AG08396 (cell line): ENCODE data around the gene CCDC178.
"Not testable (repeated sequence)": the region's sequence is repeated elsewhere in the genome, so short reads cannot be mapped to it uniquely, and the experiment has no call there.

Experiments used
- DNase-seq: peaks from one replicate; pipeline ENCODE4 v3.0.0; 2012; ENCODE audit warnings: low spot score, mixed read lengths

The CCDC178 gene

DNA sequence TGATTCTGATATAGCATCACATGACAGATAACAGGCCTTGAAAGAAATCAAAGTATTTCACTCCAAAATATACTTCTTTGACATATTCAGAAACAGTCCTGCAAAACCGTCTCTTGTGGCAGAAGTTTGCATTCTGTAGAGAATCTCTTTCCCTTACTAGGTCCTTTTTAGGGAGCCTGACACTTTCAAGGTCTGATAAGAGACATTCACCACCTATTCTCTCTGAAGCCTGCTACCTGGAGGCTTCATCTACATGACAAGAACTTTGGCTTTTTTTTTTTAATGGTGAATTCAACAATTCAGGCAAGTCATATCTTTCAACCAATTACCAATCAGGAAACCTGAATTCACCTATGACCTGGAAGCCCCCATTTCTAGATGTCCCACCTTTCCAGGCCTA lies 83.8 kb downstream of the CCDC178 start:
- DNase-seq: no peak

GRCh38 chr18:33355756-33356155 lies 84.8 kb downstream of the CCDC178 start:
- no peak for DNase-seq

DNA sequence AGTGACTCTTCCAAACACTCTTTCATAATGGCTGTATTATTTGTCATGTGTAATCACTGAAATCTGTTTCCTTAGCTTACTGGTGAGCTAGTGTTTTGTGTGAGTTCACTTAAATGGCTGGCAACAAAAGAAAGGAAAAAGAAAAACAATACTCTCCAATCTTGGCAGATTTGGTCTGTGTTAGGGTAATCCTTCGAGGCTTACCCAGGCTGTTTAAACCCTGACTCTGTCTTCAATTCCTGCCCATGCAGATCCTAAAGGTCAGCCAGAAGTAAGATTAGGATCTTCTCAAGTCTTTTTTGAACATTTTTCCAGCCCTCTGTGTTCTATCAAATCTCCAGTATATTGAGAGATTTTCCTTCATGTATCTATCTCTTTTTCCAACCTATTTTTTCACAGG lies 85.3 kb downstream of the CCDC178 start:
- no peak for DNase-seq

DNA sequence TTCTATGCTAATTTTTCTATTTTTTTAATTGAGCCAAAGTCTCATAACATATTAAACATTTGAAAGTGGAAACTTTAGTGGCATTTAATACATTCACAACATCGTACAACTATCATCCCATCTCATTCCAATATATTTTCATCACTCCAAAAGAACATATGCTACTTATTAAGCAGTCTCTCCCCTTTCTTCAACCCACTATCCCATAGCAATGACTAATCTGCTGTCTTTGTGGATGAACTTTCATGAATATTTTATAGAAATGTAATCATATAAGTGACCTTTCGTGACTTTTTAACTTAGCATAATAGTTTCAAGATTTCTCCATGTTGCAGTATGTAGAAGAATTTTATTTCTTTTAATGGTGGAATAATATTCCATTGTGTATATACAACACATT lies 90.3 kb downstream of the CCDC178 start:
- no peak for DNase-seq

DNA sequence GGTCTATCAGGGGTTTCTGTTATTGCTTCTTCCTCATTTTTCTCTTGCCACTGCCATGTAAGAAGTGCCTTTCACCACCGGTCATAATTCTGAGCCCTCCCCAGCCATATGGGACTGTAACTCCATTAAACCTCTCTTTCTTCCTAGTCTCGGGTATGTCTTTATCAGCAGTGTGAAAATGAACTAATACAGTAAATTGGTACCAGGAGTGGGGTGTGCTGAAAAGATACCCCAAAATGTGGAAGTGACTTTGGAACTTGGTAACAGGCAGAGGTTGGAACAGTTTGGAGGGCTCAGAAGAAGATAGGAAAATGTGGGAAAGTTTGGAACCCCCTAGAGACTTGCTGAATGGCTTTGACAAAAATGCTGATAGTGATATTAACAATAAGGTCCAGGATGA lies 100.8 kb downstream of the CCDC178 start:
- DNase-seq: not testable (repeated sequence)

DNA sequence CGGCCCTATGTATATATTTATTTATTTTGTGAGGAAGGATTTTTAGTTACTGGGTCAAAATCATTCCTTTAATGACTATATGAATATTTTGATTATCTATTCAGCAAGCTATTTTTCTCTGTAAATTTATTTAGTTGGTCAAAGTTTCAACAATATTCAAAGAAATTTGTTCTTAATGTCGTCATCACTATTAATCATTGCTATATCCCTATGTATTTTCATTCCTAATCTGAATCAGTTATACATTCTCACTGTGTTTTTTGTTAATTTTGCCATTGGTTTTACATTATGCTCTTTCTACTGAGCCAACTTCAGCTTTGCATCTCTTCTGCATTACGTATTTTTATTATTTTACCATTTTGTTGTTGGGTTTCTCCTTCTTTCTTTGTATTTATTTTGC lies 105.7 kb downstream of the CCDC178 start:
- no peak for DNase-seq

- DNase-seq: no peak
These were observed 109.8 kb downstream of the CCDC178 start for GRCh38 chr18:33330711-33331110.

GRCh38 chr18:33326975-33327374 lies 113.5 kb downstream of the CCDC178 start:
- DNase-seq: no peak

DNA sequence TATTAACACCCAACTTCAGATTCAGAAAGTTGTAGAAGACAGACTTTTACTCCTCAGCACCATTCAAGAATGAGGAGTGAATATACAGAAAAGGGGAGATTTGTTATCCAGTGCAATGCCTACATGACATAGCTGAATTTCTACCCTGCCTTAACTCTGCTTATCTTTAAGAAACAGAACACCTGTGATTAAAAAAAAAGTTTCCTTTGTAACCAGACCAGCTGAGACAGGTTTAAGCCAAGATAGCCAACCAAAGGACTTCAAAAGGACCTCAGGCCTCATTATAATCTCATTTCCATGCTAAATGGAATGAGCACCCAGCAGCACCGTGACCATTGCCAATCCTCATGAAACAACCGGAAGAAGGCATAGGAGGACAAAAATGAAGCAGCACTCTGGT lies 122.9 kb downstream of the CCDC178 start:
- DNase-seq: no peak

DNA sequence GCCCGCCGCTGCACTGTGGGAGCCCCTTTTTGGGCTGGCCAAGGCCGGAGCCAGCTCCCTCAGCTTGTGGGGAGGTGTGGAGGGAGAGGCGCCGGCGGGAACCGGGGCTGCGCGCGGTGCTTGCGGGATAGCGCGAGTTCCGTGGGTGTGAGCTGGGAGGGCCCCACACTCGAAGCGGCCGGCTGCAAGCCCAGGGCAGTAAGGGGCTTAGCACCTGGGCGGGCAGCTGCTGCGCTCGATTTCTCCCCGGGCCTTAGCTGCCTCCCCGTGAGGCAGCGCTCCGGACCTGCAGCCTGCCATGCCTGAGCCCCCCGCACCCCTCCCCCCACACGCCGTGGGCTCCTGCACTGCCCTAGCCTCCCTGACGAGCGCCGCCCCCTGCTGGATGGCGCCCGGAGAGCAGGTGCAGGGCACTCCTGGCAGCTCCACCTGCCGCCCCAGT lies 124.4 kb downstream of the CCDC178 start:
- DNase-seq: no peak

DNA sequence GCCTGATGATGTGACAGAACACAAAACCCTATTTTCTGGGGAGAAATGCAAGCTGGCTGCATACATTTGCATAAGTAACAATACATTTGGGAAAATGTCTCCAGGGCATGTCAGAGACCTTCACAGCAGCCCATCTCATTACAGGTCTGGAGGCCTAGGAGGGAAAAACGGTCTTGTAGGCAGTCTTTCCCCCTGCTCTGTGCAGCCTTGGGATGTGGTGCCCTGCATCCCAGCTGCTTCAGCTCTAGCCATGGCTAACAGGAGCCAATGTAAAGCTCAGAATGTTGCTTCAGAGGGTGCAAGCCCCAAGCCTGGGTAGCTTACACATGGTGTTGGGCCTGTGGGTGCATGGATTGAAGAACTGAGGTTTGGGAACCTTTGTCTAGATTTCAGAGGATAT lies 133.0 kb downstream of the CCDC178 start:
- no peak for DNase-seq

- no peak for DNase-seq
These were observed 136.2 kb downstream of the CCDC178 start for GRCh38 chr18:33304277-33304676.

DNA sequence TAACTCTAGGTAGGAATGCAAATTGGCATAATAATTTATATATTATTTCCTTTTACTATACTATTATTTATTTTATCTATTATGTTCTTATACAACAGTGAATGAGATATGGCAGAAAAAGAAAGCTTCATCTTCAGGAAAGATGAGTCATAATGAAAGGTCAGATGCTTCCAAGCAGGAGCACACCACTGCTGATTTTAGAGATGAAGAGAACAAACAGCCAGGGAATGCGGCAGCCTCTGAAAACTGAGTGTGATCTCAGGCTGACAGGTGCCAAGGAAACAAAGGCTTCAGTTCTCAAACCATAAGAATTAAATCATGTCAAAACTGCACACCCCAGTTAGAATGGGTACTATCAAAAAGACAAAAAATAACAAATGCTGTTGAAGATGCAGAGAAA lies 149.0 kb downstream of the CCDC178 start:
- DNase-seq: no peak

DNA sequence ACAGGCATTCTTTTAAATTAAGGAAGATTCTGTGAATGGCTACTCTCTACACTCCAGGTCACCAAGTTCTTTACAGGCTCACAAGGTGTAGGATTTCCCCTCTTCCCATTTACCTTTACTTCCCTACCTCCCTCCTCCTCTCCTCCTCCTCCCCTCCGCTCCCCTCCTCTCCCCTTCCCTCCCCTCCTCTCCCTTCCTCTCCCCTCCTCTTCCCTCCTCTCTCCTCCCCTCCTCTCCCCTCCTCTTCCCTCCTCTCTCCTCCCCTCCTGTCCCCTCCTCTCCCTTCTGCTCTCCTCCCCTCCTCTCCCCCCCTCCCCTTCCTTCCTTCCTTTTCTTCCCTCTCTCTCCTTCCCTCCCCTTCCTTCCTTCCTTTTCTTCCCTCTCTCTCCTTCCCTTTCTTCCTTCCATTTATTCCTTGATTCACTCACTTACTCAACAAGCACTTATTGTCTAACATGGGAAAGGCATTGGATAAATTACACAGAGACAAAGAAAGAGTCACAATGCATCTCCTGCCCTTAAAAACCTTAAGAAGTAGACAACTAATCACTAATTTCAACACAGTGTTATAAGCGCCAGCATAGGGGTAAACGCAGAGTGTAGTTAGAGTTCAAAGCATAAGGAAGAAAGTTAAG lies 152.3 kb downstream of the CCDC178 start:
- no peak for DNase-seq

GRCh38 chr18:33282709-33283333 lies 157.7 kb downstream of the CCDC178 start:
- DNase-seq: no peak

DNA sequence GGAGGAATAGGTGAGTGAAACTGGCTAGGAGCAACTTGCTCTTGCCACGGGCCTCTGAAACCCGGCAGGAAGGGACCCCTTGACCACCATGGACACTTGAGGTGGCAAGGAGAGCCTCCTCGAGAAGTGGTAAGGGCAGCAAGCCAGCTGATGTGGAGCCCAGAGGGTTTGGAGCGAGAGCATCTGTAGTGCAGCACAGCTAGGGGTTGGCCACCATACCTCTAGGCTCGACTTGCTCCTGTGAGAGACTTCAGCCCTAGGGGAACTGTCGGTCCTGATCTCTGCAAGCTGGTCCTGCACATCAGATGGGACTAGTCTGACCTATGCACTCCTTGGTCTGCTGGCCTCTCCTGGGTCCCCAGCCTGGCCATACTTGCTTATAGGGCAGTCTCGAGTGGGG lies 158.4 kb downstream of the CCDC178 start:
- DNase-seq: no peak

DNA sequence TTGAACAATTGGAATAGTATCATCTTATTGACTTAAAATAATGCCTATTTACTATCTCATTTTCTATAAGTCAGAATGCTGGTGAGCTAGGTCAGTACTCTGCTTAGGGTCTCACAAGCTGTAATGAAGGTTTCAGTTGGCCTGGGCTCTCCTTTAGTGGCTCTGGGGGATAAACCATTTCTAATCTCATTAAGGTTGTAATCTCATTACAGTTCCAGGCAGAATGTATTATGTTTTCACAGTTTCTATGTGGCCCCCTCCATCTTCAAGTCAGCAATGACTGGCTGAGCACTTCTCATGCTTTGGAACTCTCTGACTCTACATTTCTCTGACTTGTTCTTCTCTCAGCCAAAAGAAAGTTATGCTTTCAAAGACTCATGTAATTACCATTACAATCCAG lies 163.1 kb downstream of the CCDC178 start:
- DNase-seq: no peak

DNA sequence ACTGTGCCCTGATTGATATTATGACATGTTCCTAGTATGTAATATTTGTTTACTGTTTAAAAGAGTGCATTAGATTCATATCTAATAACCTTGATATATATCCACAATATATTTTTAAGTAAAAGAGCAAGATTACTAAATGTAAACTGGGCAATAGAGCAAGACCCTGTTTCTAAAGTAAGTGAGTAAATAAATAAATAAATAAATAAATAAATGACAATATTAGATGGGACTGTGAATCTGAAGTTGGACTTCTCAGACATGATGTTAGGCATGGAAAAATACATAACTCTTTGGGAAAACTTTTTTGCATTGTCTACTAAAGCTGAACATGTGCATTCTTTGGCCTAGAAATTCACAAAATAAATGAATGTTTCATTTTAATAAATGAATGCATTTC lies 164.7 kb downstream of the CCDC178 start:
- no peak for DNase-seq

DNA sequence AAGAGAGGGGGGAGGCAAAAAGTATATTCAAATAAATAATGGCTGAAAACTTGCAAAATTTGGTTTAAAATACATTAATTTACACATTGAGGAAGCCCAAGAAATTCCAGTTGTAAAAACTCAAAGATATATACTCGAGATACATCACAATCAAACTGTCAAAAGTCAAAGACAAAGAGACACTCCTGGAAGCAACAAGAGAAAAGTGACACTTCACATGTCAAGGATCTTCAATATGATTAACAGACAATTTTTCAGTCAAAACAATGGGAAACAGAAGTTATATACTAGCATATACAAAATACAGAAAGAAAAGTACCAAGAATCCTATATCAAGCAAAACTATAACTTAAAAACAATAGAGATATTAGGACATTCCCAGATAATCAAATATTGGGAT lies 170.2 kb downstream of the CCDC178 start:
- no peak for DNase-seq

GRCh38 chr18:33269223-33269622 lies 171.3 kb downstream of the CCDC178 start:
- DNase-seq: no peak

DNA sequence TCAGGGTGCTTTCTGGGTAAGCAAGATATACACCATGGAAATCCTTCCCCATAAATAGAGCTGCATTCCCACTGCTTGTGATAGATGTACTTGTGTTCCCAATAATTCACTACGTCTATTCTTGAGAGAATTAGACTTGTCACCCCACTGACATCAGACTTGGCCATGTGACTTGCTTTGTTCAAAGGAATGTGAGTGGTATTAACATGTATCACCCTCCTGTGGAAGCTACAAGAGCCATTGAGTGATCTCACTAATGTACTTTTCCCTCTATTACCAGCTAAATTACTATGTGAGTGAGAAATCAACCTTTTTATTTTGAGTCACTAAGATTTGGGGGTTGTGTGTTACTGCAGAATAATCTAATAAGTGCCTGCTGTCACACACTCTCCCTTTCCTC lies 176.0 kb downstream of the CCDC178 start:
- no peak for DNase-seq

DNA sequence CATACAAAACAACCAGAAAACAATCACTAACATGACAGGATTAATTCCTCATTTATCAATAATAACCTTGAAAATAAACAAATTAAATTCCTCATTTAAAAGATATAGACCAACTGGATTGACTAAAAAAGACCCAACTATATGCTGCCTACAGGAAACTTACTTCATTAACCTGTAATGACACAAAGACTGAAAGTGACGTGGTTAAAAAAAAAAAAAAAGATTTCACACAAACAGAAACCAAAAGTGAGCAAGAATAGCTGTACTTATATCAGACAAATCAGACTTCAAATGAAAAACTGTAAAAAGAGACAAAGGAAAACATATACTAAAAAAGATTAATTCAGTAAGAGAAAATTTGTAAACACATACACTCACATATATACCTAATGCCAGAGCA lies 201.2 kb downstream of the CCDC178 start:
- no peak for DNase-seq

GRCh38 chr18:33232318-33232626 lies 208.2 kb downstream of the CCDC178 start:
- no peak for DNase-seq
